ENCODE data around the gene GOLGA6L10. TPM values are rescaled to one million over a fixed set of nuclear protein-coding genes. Genes with fewer than 3 reads are reported as not detected.
"Not testable (repeated sequence)": the region's sequence is repeated elsewhere in the genome, so short reads cannot be mapped to it uniquely, and the experiment has no call there.

GOLGA6L10 gene, protein sequence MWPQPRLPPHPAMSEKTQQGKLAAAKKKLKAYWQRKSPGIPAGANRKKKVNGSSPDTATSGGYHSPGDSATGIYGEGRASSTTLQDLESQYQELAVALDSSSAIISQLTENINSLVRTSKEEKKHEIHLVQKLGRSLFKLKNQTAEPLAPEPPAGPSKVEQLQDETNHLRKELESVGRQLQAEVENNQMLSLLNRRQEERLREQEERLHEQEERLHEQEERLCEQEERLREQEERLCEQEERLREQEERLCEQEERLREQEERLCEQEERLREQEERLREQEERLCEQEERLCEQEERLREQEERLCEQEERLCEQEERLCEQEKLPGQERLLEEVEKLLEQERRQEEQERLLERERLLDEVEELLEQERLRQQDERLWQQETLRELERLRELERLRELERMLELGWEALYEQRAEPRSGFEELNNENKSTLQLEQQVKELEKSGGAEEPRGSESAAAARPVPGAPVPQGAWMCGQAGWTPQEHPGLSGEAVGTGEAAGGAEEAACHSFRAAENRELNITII
- 3.4 and 3.8 TPM in 2 replicates for total RNA-seq (2022)
- Bru-seq, nascent RNA: percentile 42 among the genes with signal in this experiment
- BruChase-seq, experiment 1, labeled RNA remaining after a 2-hour chase: percentile 44 among the genes with signal in this experiment
- percentile 45 among the genes with signal in this experiment for BruChase-seq, experiment 2, labeled RNA remaining after a 6-hour chase
- long read RNA-seq: 0 reads

DNA sequence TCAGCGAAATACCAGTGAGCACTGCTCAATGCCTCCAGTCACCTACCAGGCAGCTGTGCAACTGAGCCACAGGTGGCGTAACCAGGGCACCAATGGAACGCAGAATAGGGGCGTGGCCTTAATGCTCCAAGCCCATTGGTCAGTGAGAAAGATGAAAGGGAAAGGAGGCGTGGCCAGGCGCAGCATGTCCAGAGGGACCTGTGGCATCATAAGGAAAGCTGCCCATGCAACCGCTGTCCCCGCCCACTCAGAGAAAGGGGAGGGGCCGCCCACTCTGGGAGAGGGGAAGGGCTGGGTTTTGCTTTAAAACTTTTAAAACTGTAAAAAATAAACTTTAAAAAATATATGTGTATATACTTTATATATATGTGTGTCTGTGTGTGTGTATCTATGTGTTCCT, at the start of gene GOLGA6L10:
TSS of gene GOLGA6L10 (minus strand) at position 101 of the 400 bp plus-strand sequence. CDS start at position 1, 100 bp downstream.
- BruUV-seq (replicated peaks); H3K27me3 ChIP-seq (replicated peaks; ENCODE audit: control insufficient read depth, insufficient read depth, low read length); H3K4me3 Mint-ChIP-seq (ENCODE audit: unreplicated experiment); H3K4me1 Mint-ChIP-seq (ENCODE audit: low read depth, unreplicated experiment); intact Hi-C loops (cut with micrococcal nuclease; ENCODE audit: unreplicated experiment); H3K9me3 ChIP-seq; DNase-seq; H3K36me3 Mint-ChIP-seq (ENCODE audit: insufficient read depth, unreplicated experiment); CTCF ChIA-PET; H3K36me3 ChIP-seq (ENCODE audit: control insufficient read depth, insufficient read depth, low read length); H3K4me1 ChIP-seq; POLR2A ChIA-PET; H3K27ac Mint-ChIP-seq (ENCODE audit: unreplicated experiment); H3K9me3 Mint-ChIP-seq (ENCODE audit: unreplicated experiment); H3K27me3 Mint-ChIP-seq (ENCODE audit: insufficient read depth, unreplicated experiment); H3K4me3 ChIP-seq (ENCODE audit: low read depth, low read length): not testable (repeated sequence)

DNA sequence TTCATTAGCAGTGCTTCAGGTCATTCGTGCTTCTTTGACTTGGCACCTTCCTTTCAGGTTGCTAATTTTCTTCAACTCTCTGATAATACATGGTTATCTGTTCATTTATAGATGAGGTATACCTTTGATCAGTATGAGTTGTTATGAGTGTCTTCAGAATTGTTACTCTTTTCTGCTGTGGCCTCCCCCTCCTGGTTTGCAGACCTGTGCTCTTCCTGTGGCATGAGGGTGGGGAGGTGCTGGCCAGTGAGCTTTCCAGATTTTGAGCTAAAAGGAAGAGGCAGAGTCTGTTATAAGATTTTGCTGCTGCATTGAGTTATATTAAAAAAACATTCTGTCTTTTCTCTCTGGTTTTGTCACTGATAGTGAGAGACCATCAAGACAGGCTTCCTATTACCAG, 49.5 kb upstream of the GOLGA6L10 start:
- TF ChIP-seq, protein P1, sequence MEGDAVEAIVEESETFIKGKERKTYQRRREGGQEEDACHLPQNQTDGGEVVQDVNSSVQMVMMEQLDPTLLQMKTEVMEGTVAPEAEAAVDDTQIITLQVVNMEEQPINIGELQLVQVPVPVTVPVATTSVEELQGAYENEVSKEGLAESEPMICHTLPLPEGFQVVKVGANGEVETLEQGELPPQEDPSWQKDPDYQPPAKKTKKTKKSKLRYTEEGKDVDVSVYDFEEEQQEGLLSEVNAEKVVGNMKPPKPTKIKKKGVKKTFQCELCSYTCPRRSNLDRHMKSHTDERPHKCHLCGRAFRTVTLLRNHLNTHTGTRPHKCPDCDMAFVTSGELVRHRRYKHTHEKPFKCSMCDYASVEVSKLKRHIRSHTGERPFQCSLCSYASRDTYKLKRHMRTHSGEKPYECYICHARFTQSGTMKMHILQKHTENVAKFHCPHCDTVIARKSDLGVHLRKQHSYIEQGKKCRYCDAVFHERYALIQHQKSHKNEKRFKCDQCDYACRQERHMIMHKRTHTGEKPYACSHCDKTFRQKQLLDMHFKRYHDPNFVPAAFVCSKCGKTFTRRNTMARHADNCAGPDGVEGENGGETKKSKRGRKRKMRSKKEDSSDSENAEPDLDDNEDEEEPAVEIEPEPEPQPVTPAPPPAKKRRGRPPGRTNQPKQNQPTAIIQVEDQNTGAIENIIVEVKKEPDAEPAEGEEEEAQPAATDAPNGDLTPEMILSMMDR (IDR thresholded peaks at IDR 0.05; ENCODE audit: insufficient read depth in 1 of 2, low read depth in 1 of 2, low read length in 1 of 2, severe bottlenecking in 1 of 2, unreplicated experiment in 1 of 2): no peak
- no peaks in the 10 kb centered on the region for H3K9me3 Mint-ChIP-seq (ENCODE audit: unreplicated experiment)
- Histone ChIP-seq H3K27me3 (replicated peaks; ENCODE audit: control insufficient read depth, insufficient read depth, low read length) (no peaks in the 10 kb centered on the region), H3K4me3 (ENCODE audit: low read depth, low read length) (no peak overlapping the region), H3K36me3 (ENCODE audit: control insufficient read depth, insufficient read depth, low read length) (no peaks in the 10 kb centered on the region), H3K9me3 (no peaks in the 10 kb centered on the region), H3K4me1 (no peaks in the 10 kb centered on the region)
- H3K36me3 Mint-ChIP-seq (ENCODE audit: insufficient read depth, unreplicated experiment): no peaks in the 10 kb centered on the region
- H3K4me1 Mint-ChIP-seq (ENCODE audit: low read depth, unreplicated experiment): peaks cover 12% of the 10 kb centered on the region
- ChIA-PET POLR2A (no interaction called here), CTCF (no interaction called here)
- no TSS peak for BruUV-seq (replicated peaks)
- no peaks in the 10 kb centered on the region for H3K27me3 Mint-ChIP-seq (ENCODE audit: insufficient read depth, unreplicated experiment)
- no peak for DNase-seq
- no peak overlapping the region for H3K27ac Mint-ChIP-seq (ENCODE audit: unreplicated experiment)
- intact Hi-C loops (cut with micrococcal nuclease; ENCODE audit: unreplicated experiment): no loop called here
- H3K4me3 Mint-ChIP-seq (ENCODE audit: unreplicated experiment): no peak overlapping the region

DNA sequence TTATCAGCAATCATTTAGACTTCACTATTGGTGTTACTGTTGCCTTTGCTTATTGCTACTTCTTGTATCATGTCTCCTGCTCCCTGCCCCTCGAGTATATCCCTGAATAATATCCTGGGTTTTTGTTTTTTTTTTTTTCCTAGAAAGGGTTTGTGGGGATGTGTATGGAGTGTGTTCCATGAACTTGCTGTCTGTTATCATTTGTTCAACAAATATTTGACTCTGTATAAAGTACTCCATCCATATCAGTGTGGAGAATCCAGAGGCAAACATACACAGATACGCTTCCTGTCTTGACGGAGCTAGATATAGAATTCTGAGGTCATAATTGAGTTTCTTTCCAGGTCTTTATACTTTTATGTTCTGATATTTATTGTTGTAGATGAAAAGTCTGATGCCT, 48.5 kb upstream of the GOLGA6L10 start:
- peaks cover 12% of the 10 kb centered on the region for H3K4me1 Mint-ChIP-seq (ENCODE audit: low read depth, unreplicated experiment)
- no TSS peak for BruUV-seq (replicated peaks)
- no peaks in the 10 kb centered on the region for H3K4me1 ChIP-seq
- POLR2A ChIA-PET: no interaction called here
- no peaks in the 10 kb centered on the region for H3K9me3 ChIP-seq
- CTCF ChIA-PET: no interaction called here
- no peak overlapping the region for H3K27ac Mint-ChIP-seq (ENCODE audit: unreplicated experiment)
- H3K4me3 Mint-ChIP-seq (ENCODE audit: unreplicated experiment): no peak overlapping the region
- H3K4me3 ChIP-seq (ENCODE audit: low read depth, low read length): no peak overlapping the region
- H3K27me3 Mint-ChIP-seq (ENCODE audit: insufficient read depth, unreplicated experiment): no peaks in the 10 kb centered on the region
- no peaks in the 10 kb centered on the region for H3K9me3 Mint-ChIP-seq (ENCODE audit: unreplicated experiment)
- no peaks in the 10 kb centered on the region for H3K36me3 Mint-ChIP-seq (ENCODE audit: insufficient read depth, unreplicated experiment)
- DNase-seq: no peak
- intact Hi-C loops (cut with micrococcal nuclease; ENCODE audit: unreplicated experiment): no loop called here
- TF ChIP-seq, protein P1 (IDR thresholded peaks at IDR 0.05; ENCODE audit: insufficient read depth in 1 of 2, low read depth in 1 of 2, low read length in 1 of 2, severe bottlenecking in 1 of 2, unreplicated experiment in 1 of 2): no peak
- H3K36me3 ChIP-seq (ENCODE audit: control insufficient read depth, insufficient read depth, low read length): no peaks in the 10 kb centered on the region
- H3K27me3 ChIP-seq (replicated peaks; ENCODE audit: control insufficient read depth, insufficient read depth, low read length): no peaks in the 10 kb centered on the region

- CTCF ChIA-PET; H3K4me3 Mint-ChIP-seq (ENCODE audit: unreplicated experiment); DNase-seq; H3K4me1 ChIP-seq; H3K9me3 ChIP-seq; H3K36me3 ChIP-seq (ENCODE audit: control insufficient read depth, insufficient read depth, low read length); H3K27me3 Mint-ChIP-seq (ENCODE audit: insufficient read depth, unreplicated experiment); H3K4me3 ChIP-seq (ENCODE audit: low read depth, low read length); H3K27me3 ChIP-seq (replicated peaks; ENCODE audit: control insufficient read depth, insufficient read depth, low read length); H3K36me3 Mint-ChIP-seq (ENCODE audit: insufficient read depth, unreplicated experiment); H3K27ac Mint-ChIP-seq (ENCODE audit: unreplicated experiment); H3K9me3 Mint-ChIP-seq (ENCODE audit: unreplicated experiment); BruUV-seq (replicated peaks); POLR2A ChIA-PET; intact Hi-C loops (cut with micrococcal nuclease; ENCODE audit: unreplicated experiment): not testable (repeated sequence)
- H3K4me1 Mint-ChIP-seq (ENCODE audit: low read depth, unreplicated experiment): peaks cover 12% of the 10 kb centered on the region
Measured at GRCh38 chr15:82395788-82396187, 46.5 kb upstream of the GOLGA6L10 start.
